ENCODE results near the gene HOMER3. TPM values are rescaled to one million over a fixed set of nuclear protein-coding genes. Genes with fewer than 3 reads are reported as not detected.

HOMER3 gene
- total RNA-seq, 6 donors from 2014 or later = 17.3 to 58.0 (median 27.8) TPM

GRCh38 chr19:18895038-18895823 lies 45.8 kb downstream of the HOMER3 start:
- TF ChIP-seq POLR2AphosphoS5 (IDR thresholded peaks at IDR 0.05) (no peak), CTCF (IDR thresholded peaks at IDR 0.05) (peak in 3 of 6 experiments; percentile 41 to 47 (median 44))
- DNase-seq (peak; percentile 41 to 85), ATAC-seq (ENCODE audit: low FRiP score in 2 of 2) (peak in 1 of 2 donors; percentile 22)
- Histone ChIP-seq H3K4me1 (peaks cover 16 to 25% (median 18%) of the 10 kb centered on the region in 4 donors), H3K9me3 (no peaks in the 10 kb centered on the region), H3K36me3 (peaks cover 0 to 17% (median 14%) of the 10 kb centered on the region in 4 donors), H3K27ac (no peak overlapping the region), H3K4me3 (peak overlapping the region; percentile 29 to 45 (median 38)), H3K27me3 (peaks cover 0 to 26% (median 14%) of the 10 kb centered on the region in 4 donors)
- WGBS, 2 donors = 0 to 18% methylated on average over 2 to 6 of the region's 72 CpGs

GRCh38 chr19:18894254-18895037 lies 46.6 kb downstream of the HOMER3 start:
- DNase-seq = no peak
- no peak for ATAC-seq (ENCODE audit: low FRiP score in 2 of 2)
- Histone ChIP-seq H3K9me3 (no peaks in the 10 kb centered on the region), H3K36me3 (peaks cover 0 to 9% (median 7%) of the 10 kb centered on the region in 4 donors), H3K4me3 (peak overlapping the region in 3 of 4 donors; percentile 36 to 45 (median 39)), H3K4me1 (peaks cover 16 to 25% (median 18%) of the 10 kb centered on the region in 4 donors), H3K27me3 (peaks cover 0 to 26% (median 14%) of the 10 kb centered on the region in 4 donors), H3K27ac (no peak overlapping the region)
- TF ChIP-seq CTCF (IDR thresholded peaks at IDR 0.05) (no peak), EP300 (IDR thresholded peaks at IDR 0.05) (no peak), POLR2AphosphoS5 (IDR thresholded peaks at IDR 0.05) (no peak), POLR2A (IDR thresholded peaks at IDR 0.05) (no peak)
- WGBS, 2 donors = 6 to 9% methylated on average over 7 to 25 of the region's 28 CpGs

- DNase-seq (peak in 1 of 2 donors; percentile 74), ATAC-seq (ENCODE audit: low FRiP score in 2 of 2) (no peak)
- 48 to 64% methylated on average over 16 to 18 of the region's 18 CpGs for WGBS, 2 donors
- H3K4me3 ChIP-seq = no peak overlapping the region
- H3K36me3 ChIP-seq = peaks cover 0 to 2% (median under 1%) of the 10 kb centered on the region in 4 donors
- TF ChIP-seq POLR2A (IDR thresholded peaks at IDR 0.05) (no peak), CTCF (IDR thresholded peaks at IDR 0.05) (no peak), EP300 (IDR thresholded peaks at IDR 0.05) (no peak), POLR2AphosphoS5 (IDR thresholded peaks at IDR 0.05) (no peak)
- peaks cover 16 to 25% (median 18%) of the 10 kb centered on the region in 4 donors for H3K4me1 ChIP-seq
- H3K27ac ChIP-seq = no peak overlapping the region
- H3K9me3 ChIP-seq = no peaks in the 10 kb centered on the region
- H3K27me3 ChIP-seq = peaks cover 0 to 26% (median 14%) of the 10 kb centered on the region in 4 donors
Observed at GRCh38 chr19:18893587-18894253, 47.3 kb downstream of the HOMER3 start.

- Histone ChIP-seq H3K27ac (no peak overlapping the region), H3K27me3 (peaks cover 0 to 12% (median 7%) of the 10 kb centered on the region in 4 donors), H3K9me3 (no peaks in the 10 kb centered on the region), H3K4me3 (no peak overlapping the region), H3K4me1 (peaks cover 5 to 12% (median 7%) of the 10 kb centered on the region in 4 donors), H3K36me3 (no peaks in the 10 kb centered on the region)
- DNase-seq = no peak
- TF ChIP-seq POLR2AphosphoS5 (IDR thresholded peaks at IDR 0.05) (no peak), CTCF (IDR thresholded peaks at IDR 0.05) (no peak), POLR2A (IDR thresholded peaks at IDR 0.05) (no peak), EP300 (IDR thresholded peaks at IDR 0.05) (no peak)
- ATAC-seq (ENCODE audit: low FRiP score in 2 of 2) = no peak
- 84 to 86% methylated on average over 10 of the region's 10 CpGs for WGBS, 2 donors
Observed at GRCh38 chr19:18889949-18890745, 50.9 kb downstream of the HOMER3 start.
